GM12873 (cell line): ENCODE measurements around the gene HECTD1.

ENCODE experiments used
- CTCF ChIP-seq: IDR thresholded peaks from 2 replicates; pipeline ENCODE4 v1.5.1; 2012; ENCODE audit warnings: low read depth, mild to moderate bottlenecking, moderate library complexity, low read length, control low read depth; ENCODE audit not compliant: insufficient read depth; ENCODE audit errors: missing control alignments

The HECTD1 gene

GRCh38 chr14:31251028-31251958 lies 43.7 kb upstream of the HECTD1 start:
- no peak for TF ChIP-seq CTCF

- TF ChIP-seq CTCF, result no peak
These were observed 37.0 kb upstream of the HECTD1 start for GRCh38 chr14:31244626-31245025.

DNA sequence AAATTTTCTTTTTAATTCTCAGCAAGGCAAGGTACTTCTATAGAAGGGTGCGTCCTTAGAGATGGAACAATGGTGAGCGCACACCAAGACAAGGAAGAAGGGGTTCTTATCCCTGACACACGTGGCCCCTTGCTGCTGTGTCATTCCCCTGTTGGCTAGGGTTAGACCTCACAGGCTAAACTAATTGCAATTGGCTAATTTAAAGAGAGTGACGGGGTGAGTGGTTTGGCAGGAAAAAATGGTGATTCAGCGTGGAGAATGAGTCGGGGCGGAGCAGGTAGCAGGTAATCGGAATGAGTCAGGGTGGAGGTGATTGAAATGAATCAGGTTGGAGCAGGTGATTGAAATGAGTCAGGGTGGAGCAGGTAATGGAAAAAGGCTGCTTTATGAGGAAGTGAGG lies 36.3 kb upstream of the HECTD1 start:
- TF ChIP-seq CTCF, result no peak

DNA sequence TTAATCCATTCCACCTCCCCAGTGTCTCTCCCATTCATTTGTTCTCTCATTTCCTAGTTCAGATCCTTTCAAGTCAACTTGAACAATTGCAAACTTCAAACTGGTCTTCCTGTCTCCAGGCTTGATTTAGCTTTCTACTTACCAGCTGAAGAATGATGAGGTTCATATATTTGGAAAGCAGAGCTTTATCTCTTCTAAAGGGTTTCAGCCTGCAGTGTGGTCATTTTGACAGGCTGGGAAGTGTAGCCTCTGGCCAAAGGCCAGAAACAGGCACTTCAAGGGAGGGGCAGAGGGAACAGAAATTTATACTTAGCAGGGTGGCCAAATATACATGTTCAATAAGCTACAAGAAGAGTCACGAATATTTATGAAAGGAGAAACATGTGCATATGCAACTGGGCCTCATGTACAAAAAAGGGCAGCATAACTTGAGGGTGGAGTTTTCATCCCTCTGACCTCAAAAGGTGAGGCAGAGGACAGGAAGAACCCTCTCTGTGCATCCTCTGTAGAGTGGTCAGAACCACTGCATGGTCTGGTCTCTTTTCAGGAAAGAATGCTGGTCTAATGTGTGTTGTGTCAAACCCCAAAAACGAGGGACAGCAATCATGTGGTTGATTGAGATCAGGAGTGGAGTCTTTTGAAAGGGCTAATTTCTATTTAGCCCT lies 34.0 kb upstream of the HECTD1 start:
- no peak for TF ChIP-seq CTCF

GRCh38 chr14:31239741-31240140 lies 32.1 kb upstream of the HECTD1 start:
- TF ChIP-seq CTCF, result no peak

DNA sequence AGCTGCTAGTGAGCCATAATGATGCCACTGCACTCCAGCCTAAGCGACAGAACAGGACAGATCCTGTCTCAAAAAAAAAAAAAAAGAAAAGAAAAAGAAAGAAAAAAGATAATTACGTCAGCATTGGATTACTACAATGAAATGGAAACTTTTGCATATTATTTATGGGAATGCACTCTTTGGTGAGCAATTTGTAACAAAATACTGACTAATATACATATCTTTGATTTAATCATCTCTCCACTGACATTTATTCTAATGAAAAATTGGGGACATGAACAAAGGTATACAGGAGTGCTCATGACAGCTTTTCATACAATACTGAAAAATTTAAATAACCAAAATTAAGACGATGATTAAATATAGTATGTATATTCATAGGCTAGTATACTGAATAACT lies 27.9 kb upstream of the HECTD1 start:
- TF ChIP-seq CTCF, result no peak

- no peak for TF ChIP-seq CTCF
These were observed 24.5 kb upstream of the HECTD1 start for GRCh38 chr14:31232081-31232480.
